GM12878 (cell line): ENCODE data around the gene CCR5AS.

ENCODE experiments used
- ATAC-seq: fragments of 200-7000 bp; cut with Tn5 transposase; 3 replicates; pipeline ENCODE4 v1.9.1; 2020; ENCODE audit warnings: mild to moderate bottlenecking, moderate library complexity
- BruUV-seq: library from RNA; stranded (reverse); fragments of 400-500 nt; replicated peaks from 2 replicates; lab custom pipeline; 2021; lab: Mats Ljungman, UMichigan
- CTCF ChIA-PET: fragments of 300-600 bp; sonication (Branson Sonifier 250); formaldehyde crosslinking; extraction: SDS; loops from one replicate; lab custom pipeline; 2021; ENCODE audit warnings: inconsistent platforms; lab: Yijun Ruan, JAX
- POLR2A ChIA-PET: fragments of 350-600 bp; formaldehyde crosslinking; extraction: SDS; loops from one replicate; lab custom pipeline; 2021; ENCODE audit warnings: inconsistent platforms; lab: Charles Lee
- RAD21 ChIA-PET: fragments of 300-600 bp; sonication (Branson Sonifier 250); formaldehyde crosslinking; loops from one replicate; lab custom pipeline; 2023; ENCODE audit warnings: antibody characterized with exemption; ENCODE audit not compliant: unreplicated experiment; lab: Charles Lee
- SMC1A ChIA-PET: fragments of 300-600 bp; sonication (Branson Sonifier 250); formaldehyde crosslinking; loops from one replicate; lab custom pipeline; 2023; ENCODE audit not compliant: unreplicated experiment, uncharacterized antibody; lab: Charles Lee
- DNase-seq: peaks from one replicate; pipeline ENCODE4 v3.0.0-alpha.2; 2011; ENCODE audit warnings: low read depth, low spot score
- FAIRE-seq: peaks from 3 replicates; lab custom pipeline; 2011; peaks lifted over from hg19 to GRCh38; lab: Jason Lieb, UNC
- H2AFZ ChIP-seq: 2 replicates; pipeline ENCODE4 v1.6.0; 2011; ENCODE audit warnings: low read depth, low read length, control low read depth; ENCODE audit not compliant: control insufficient read depth
- H3K27ac ChIP-seq: 2 replicates; pipeline ENCODE4 v1.5.1; 2011; ENCODE audit warnings: control low read depth; ENCODE audit not compliant: control insufficient read depth, insufficient read depth
- H3K27me3 ChIP-seq, 2 experiments: replicated peaks in 1 of 2; 2 replicates each; pipeline versions ENCODE4 v1.6.0 to v1.6.1; 2011; ENCODE audit warnings: low read length in 1 of 2; ENCODE audit not compliant: control insufficient read depth in 2 of 2, insufficient read depth in 2 of 2
- H3K36me3 ChIP-seq, 2 experiments: 2 replicates each; pipeline ENCODE4 v1.5.1; 2011; ENCODE audit warnings: low read length in 1 of 2; ENCODE audit not compliant: control insufficient read depth in 2 of 2, insufficient read depth in 2 of 2
- H3K4me1 ChIP-seq: 2 replicates; pipeline ENCODE4 v1.6.1; 2011; ENCODE audit warnings: mild to moderate bottlenecking, low read length, moderate library complexity, mixed read lengths; ENCODE audit not compliant: control insufficient read depth, insufficient read depth
- H3K4me2 ChIP-seq: 2 replicates; pipeline ENCODE4 v1.6.0; 2011; ENCODE audit warnings: control low read depth; ENCODE audit not compliant: control insufficient read depth, insufficient read depth
- H3K4me3 ChIP-seq: fragments of 200-600 bp; sonication (generic); 2 replicates; pipeline ENCODE4 v1.5.1; 2016
- H3K79me2 ChIP-seq: 2 replicates; pipeline ENCODE4 v1.6.0; 2011; ENCODE audit warnings: low read length; ENCODE audit not compliant: control insufficient read depth, insufficient read depth
- H3K9ac ChIP-seq: 2 replicates; pipeline ENCODE4 v1.8.0; 2011; ENCODE audit warnings: low read length, control low read depth, mixed read lengths; ENCODE audit not compliant: control insufficient read depth, insufficient read depth
- H3K9me3 ChIP-seq: replicated peaks from 3 replicates; pipeline ENCODE4 v1.5.1; 2011; ENCODE audit warnings: mild to moderate bottlenecking, low read length; ENCODE audit not compliant: control insufficient read depth, insufficient read depth
- H4K20me1 ChIP-seq: 2 replicates; pipeline ENCODE4 v1.6.0; 2011; ENCODE audit not compliant: control insufficient read depth, insufficient read depth
- EGR1 ChIP-seq, 2 experiments: IDR thresholded peaks; 1 replicate in 1 of 2; 2 replicates in 1 of 2; pipeline ENCODE4 v1.6.1; 2011 to 2012; ENCODE audit warnings: low read depth in 2 of 2, low read length in 2 of 2, borderline replicate concordance in 1 of 2, mild to moderate bottlenecking in 1 of 2, moderate library complexity in 1 of 2
- HDGF ChIP-seq: fragments of 450-650 bp; IDR thresholded peaks from 2 replicates; pipeline ENCODE4 v1.6.1; 2016; ENCODE audit warnings: antibody characterized with exemption
- POLR2A ChIP-seq: IDR thresholded peaks from 2 replicates; pipeline ENCODE4 v1.6.1; 2011; ENCODE audit warnings: low read depth, mild to moderate bottlenecking, low read length
- WGBS: methylation state at CpG from one replicate; pipeline ENCODE4 v1.1.6; 2016; ENCODE audit warnings: low lambda C conversion rate; ENCODE audit not compliant: insufficient replicate concordance, insufficient coverage; ENCODE audit errors: missing lambda C conversion rate; 5-methylcytosine and 5-hydroxymethylcytosine counted together
- in situ Hi-C: fragments of 300-500 bp; cut with MboI; formaldehyde crosslinking; loops from 9 replicates; pipeline ENCODE4 v1.14.3; 2018; ENCODE audit warnings: mixed read lengths
- intact Hi-C: fragments of 100-400 bp; cut with micrococcal nuclease; formaldehyde crosslinking; loops from one replicate; pipeline ENCODE4 v1.14.2; 2022; ENCODE audit not compliant: unreplicated experiment
- TF ChIP-seq, protein P1 (sequence below): fragments of 450-650 bp; IDR thresholded peaks from 2 replicates; pipeline ENCODE4 v1.6.1; 2016; ENCODE audit warnings: mild to moderate bottlenecking
- TF ChIP-seq, protein P2 (sequence below): fragments of 450-650 bp; IDR thresholded peaks from 2 replicates; pipeline ENCODE4 v1.6.1; 2016; ENCODE audit warnings: mild to moderate bottlenecking, moderate library complexity, borderline replicate concordance
- TF ChIP-seq, protein P3 (sequence below): fragments of 450-650 bp; IDR thresholded peaks from 2 replicates; pipeline ENCODE4 v1.6.1; 2017; ENCODE audit warnings: low read depth, mild to moderate bottlenecking, moderate library complexity

CCR5AS gene

DNA sequence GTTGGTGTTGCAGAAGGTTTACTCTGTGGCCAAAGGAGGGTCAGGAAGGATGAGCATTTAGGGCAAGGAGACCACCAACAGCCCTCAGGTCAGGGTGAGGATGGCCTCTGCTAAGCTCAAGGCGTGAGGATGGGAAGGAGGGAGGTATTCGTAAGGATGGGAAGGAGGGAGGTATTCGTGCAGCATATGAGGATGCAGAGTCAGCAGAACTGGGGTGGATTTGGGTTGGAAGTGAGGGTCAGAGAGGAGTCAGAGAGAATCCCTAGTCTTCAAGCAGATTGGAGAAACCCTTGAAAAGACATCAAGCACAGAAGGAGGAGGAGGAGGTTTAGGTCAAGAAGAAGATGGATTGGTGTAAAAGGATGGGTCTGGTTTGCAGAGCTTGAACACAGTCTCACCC is 32.1 kb downstream of the CCR5AS start:
- WGBS = 39% methylated on average over 3 of the region's 3 CpGs
- ChIA-PET SMC1A (interaction anchor here (1.2 to 15.8 kb wide), 5 partner anchors 8 to 436 kb away, joined by 3 to 581 read pairs (median 185); partner anchors contain the start of gene CCR1), CTCF (interaction anchor here (0.7 to 21.1 kb wide), 10 partner anchors 8 to 350 kb away, joined by 3 to 714 read pairs (median 4); partner anchors contain the start of gene CCR1), POLR2A (interaction anchor here (1.0 to 1.2 kb wide), 2 partner anchors 165 to 166 kb away, joined by 3 read pairs; partner anchors contain the start of gene CCR1), RAD21 (interaction anchor here (0.9 to 13.5 kb wide), 7 partner anchors 54 to 436 kb away, joined by 3 to 421 read pairs (median 6); partner anchors contain the start of gene CCR1)
- no peak overlapping the region for H3K9ac ChIP-seq
- no peaks in the 10 kb centered on the region for H4K20me1 ChIP-seq
- no TSS peak for BruUV-seq
- no peak overlapping the region for H3K4me2 ChIP-seq
- no peak overlapping the region for H2AFZ ChIP-seq
- H3K9me3 ChIP-seq = no peaks in the 10 kb centered on the region
- no peak overlapping the region for H3K4me3 ChIP-seq
- TF ChIP-seq, protein P1, sequence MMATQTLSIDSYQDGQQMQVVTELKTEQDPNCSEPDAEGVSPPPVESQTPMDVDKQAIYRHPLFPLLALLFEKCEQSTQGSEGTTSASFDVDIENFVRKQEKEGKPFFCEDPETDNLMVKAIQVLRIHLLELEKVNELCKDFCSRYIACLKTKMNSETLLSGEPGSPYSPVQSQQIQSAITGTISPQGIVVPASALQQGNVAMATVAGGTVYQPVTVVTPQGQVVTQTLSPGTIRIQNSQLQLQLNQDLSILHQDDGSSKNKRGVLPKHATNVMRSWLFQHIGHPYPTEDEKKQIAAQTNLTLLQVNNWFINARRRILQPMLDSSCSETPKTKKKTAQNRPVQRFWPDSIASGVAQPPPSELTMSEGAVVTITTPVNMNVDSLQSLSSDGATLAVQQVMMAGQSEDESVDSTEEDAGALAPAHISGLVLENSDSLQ = no peak
- TF ChIP-seq EGR1 (IDR thresholded peaks at IDR 0.05; ENCODE audit: borderline replicate concordance in 1 of 2, low read depth in 2 of 2, low read length in 2 of 2) (no peak), POLR2A (no peak), HDGF (no peak)
- TF ChIP-seq, protein P2, sequence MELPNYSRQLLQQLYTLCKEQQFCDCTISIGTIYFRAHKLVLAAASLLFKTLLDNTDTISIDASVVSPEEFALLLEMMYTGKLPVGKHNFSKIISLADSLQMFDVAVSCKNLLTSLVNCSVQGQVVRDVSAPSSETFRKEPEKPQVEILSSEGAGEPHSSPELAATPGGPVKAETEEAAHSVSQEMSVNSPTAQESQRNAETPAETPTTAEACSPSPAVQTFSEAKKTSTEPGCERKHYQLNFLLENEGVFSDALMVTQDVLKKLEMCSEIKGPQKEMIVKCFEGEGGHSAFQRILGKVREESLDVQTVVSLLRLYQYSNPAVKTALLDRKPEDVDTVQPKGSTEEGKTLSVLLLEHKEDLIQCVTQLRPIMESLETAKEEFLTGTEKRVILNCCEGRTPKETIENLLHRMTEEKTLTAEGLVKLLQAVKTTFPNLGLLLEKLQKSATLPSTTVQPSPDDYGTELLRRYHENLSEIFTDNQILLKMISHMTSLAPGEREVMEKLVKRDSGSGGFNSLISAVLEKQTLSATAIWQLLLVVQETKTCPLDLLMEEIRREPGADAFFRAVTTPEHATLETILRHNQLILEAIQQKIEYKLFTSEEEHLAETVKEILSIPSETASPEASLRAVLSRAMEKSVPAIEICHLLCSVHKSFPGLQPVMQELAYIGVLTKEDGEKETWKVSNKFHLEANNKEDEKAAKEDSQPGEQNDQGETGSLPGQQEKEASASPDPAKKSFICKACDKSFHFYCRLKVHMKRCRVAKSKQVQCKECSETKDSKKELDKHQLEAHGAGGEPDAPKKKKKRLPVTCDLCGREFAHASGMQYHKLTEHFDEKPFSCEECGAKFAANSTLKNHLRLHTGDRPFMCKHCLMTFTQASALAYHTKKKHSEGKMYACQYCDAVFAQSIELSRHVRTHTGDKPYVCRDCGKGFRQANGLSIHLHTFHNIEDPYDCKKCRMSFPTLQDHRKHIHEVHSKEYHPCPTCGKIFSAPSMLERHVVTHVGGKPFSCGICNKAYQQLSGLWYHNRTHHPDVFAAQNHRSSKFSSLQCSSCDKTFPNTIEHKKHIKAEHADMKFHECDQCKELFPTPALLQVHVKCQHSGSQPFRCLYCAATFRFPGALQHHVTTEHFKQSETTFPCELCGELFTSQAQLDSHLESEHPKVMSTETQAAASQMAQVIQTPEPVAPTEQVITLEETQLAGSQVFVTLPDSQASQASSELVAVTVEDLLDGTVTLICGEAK = no peak
- TF ChIP-seq, protein P3, sequence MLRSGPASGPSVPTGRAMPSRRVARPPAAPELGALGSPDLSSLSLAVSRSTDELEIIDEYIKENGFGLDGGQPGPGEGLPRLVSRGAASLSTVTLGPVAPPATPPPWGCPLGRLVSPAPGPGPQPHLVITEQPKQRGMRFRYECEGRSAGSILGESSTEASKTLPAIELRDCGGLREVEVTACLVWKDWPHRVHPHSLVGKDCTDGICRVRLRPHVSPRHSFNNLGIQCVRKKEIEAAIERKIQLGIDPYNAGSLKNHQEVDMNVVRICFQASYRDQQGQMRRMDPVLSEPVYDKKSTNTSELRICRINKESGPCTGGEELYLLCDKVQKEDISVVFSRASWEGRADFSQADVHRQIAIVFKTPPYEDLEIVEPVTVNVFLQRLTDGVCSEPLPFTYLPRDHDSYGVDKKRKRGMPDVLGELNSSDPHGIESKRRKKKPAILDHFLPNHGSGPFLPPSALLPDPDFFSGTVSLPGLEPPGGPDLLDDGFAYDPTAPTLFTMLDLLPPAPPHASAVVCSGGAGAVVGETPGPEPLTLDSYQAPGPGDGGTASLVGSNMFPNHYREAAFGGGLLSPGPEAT = no peak
- ATAC-seq = no peak
- peaks cover 2% of the 10 kb centered on the region for H3K4me1 ChIP-seq
- intact Hi-C loops = loop anchor here (10.0 kb wide), 1 partner anchor 180 kb away; no protein-coding TSS in a partner anchor
- H3K27me3 ChIP-seq = peaks cover 0 to 3% of the 10 kb centered on the region in 2 experiments; a peak in 2 of 4 replicates
- no peak for DNase-seq
- H3K27ac ChIP-seq = no peak overlapping the region
- no peaks in the 10 kb centered on the region for H3K36me3 ChIP-seq
- FAIRE-seq = no peak
- in situ Hi-C loops = loop anchor here (5.0 to 10.0 kb wide), 4 partner anchors 162 to 610 kb away; no protein-coding TSS in a partner anchor
- H3K79me2 ChIP-seq = no peaks in the 10 kb centered on the region
